Activated CD8-positive, alpha-beta T cell treated with anti-CD3 and anti-CD28 coated beads for 36 hours (primary cell): ENCODE data around the gene NFIL3. TPM values are rescaled to one million over a fixed set of nuclear protein-coding genes. Genes with fewer than 3 reads are reported as not detected.

Source experiments
- ATAC-seq: fragments of 200-7000 bp; cut with Tn5 transposase; one replicate; pipeline ENCODE4 v1.10.0; 2021; ENCODE audit warnings: mild to moderate bottlenecking, moderate library complexity
- CTCF ChIA-PET: fragments of 350-600 bp; sonication (Branson Sonifier 250); formaldehyde crosslinking; loops from one replicate; lab custom pipeline; 2021; ENCODE audit warnings: antibody characterized with exemption; lab: Charles Lee
- POLR2A ChIA-PET: fragments of 350-600 bp; sonication (Branson Sonifier 250); formaldehyde crosslinking; loops from one replicate; lab custom pipeline; 2021; ENCODE audit warnings: antibody characterized with exemption; lab: Charles Lee
- DNase-seq: peaks from one replicate; pipeline ENCODE4 v3.0.0-alpha.2; 2020
- H3K27ac Mint-ChIP-seq: one replicate; pipeline ENCODE4 v1.8.0; 2021; ENCODE audit warnings: mild to moderate bottlenecking, mixed read lengths
- H3K27me3 Mint-ChIP-seq: one replicate; pipeline ENCODE4 v1.8.0; 2021; ENCODE audit warnings: mixed read lengths
- H3K36me3 Mint-ChIP-seq: one replicate; pipeline ENCODE4 v1.8.0; 2021; ENCODE audit warnings: low read depth, mixed read lengths
- H3K4me1 Mint-ChIP-seq: one replicate; pipeline ENCODE4 v1.8.0; 2021; ENCODE audit warnings: low read depth, mixed read lengths
- H3K4me3 Mint-ChIP-seq: one replicate; pipeline ENCODE4 v1.8.0; 2021; ENCODE audit warnings: mild to moderate bottlenecking, moderate library complexity, mixed read lengths
- H3K9me3 Mint-ChIP-seq: one replicate; pipeline ENCODE4 v1.8.0; 2021; ENCODE audit warnings: mixed read lengths
- CTCF ChIP-seq: fragments of 200-600 bp; IDR thresholded peaks from one replicate; pipeline ENCODE4 v1.8.0; 2022; ENCODE audit warnings: antibody characterized with exemption, mild to moderate bottlenecking
- intact Hi-C: fragments of 100-400 bp; cut with micrococcal nuclease; formaldehyde crosslinking; loops from one replicate; pipeline ENCODE4 v1.10.0; 2022
- total RNA-seq, 2 experiments: library from RNA; stranded (reverse); gene quantifications; one replicate each; pipeline ENCODE4 v1.2.3, GENCODE V29; 2021

The NFIL3 gene
- total RNA-seq, 2 experiments from 2014 or later: 76.2 to 78.3 TPM

- intact Hi-C loops: no loop called here
- no peak for TF ChIP-seq CTCF
- ATAC-seq (no peak), DNase-seq (no peak)
- Mint-ChIP-seq H3K9me3 (no peaks in the 10 kb centered on the region), H3K4me3 (no peak overlapping the region), H3K27ac (no peak overlapping the region), H3K4me1 (no peaks in the 10 kb centered on the region), H3K36me3 (no peaks in the 10 kb centered on the region), H3K27me3 (peaks cover 13% of the 10 kb centered on the region)
- ChIA-PET CTCF (no interaction called here), POLR2A (no interaction called here)
Observed at GRCh38 chr9:91451431-91452270, 28.0 kb upstream of the NFIL3 start.

GRCh38 chr9:91445135-91445534 is 21.5 kb upstream of the NFIL3 start:
- Mint-ChIP-seq H3K27me3 (peaks cover 18% of the 10 kb centered on the region), H3K36me3 (peaks cover 2% of the 10 kb centered on the region), H3K4me3 (no peak overlapping the region), H3K9me3 (peaks cover 9% of the 10 kb centered on the region), H3K4me1 (no peaks in the 10 kb centered on the region), H3K27ac (no peak overlapping the region)
- POLR2A ChIA-PET: no interaction called here
- intact Hi-C loops: no loop called here
- DNase-seq (no peak), ATAC-seq (no peak)
- CTCF ChIA-PET: interaction anchor here (2.4 kb wide), 1 partner anchor 19 kb away, joined by 8 read pairs; no protein-coding TSS in a partner anchor
- no peak for TF ChIP-seq CTCF

- ChIA-PET CTCF (interaction anchor here (0.5 to 2.4 kb wide), 3 partner anchors 51 to 529 kb away, joined by 3 to 6 read pairs (median 3); no protein-coding TSS in a partner anchor), POLR2A (no interaction called here)
- no peak overlapping the region for H3K27ac Mint-ChIP-seq
- no peak overlapping the region for H3K4me3 Mint-ChIP-seq
- ATAC-seq (no peak), DNase-seq (no peak)
- H3K27me3 Mint-ChIP-seq: peaks cover 26% of the 10 kb centered on the region
- H3K9me3 Mint-ChIP-seq: peaks cover 9% of the 10 kb centered on the region
- H3K4me1 Mint-ChIP-seq: no peaks in the 10 kb centered on the region
- H3K36me3 Mint-ChIP-seq: peaks cover 2% of the 10 kb centered on the region
- TF ChIP-seq CTCF: no peak
- intact Hi-C loops: no loop called here
Observed at GRCh38 chr9:91443994-91444392, 20.4 kb upstream of the NFIL3 start.

- ChIA-PET CTCF (interaction anchor here (1.0 to 2.4 kb wide), 2 partner anchors 410 to 529 kb away, joined by 3 to 6 read pairs; no protein-coding TSS in a partner anchor), POLR2A (no interaction called here)
- TF ChIP-seq CTCF: no peak
- H3K36me3 Mint-ChIP-seq: peaks cover 2% of the 10 kb centered on the region
- no peak overlapping the region for H3K27ac Mint-ChIP-seq
- intact Hi-C loops: no loop called here
- DNase-seq (no peak), ATAC-seq (no peak)
- peaks cover 30% of the 10 kb centered on the region for H3K27me3 Mint-ChIP-seq
- H3K4me1 Mint-ChIP-seq: no peaks in the 10 kb centered on the region
- H3K9me3 Mint-ChIP-seq: peaks cover 9% of the 10 kb centered on the region
- H3K4me3 Mint-ChIP-seq: no peak overlapping the region
Observed at GRCh38 chr9:91443321-91443993, 19.8 kb upstream of the NFIL3 start.

- H3K4me3 Mint-ChIP-seq: no peak overlapping the region
- H3K9me3 Mint-ChIP-seq: no peaks in the 10 kb centered on the region
Observed at GRCh38 chr9:91436841-91437240, 13.2 kb upstream of the NFIL3 start.

More at GRCh38 chr9:91436841-91437240, 13.2 kb upstream of the NFIL3 start:
- DNase-seq: no peak
- ChIA-PET POLR2A (no interaction called here), CTCF (interaction anchor here (1.4 to 2.3 kb wide), 2 partner anchors 11 to 400 kb away, joined by 3 to 5 read pairs; no protein-coding TSS in a partner anchor)
- intact Hi-C loops: no loop called here
- TF ChIP-seq CTCF: no peak
- no peak for ATAC-seq
- Mint-ChIP-seq H3K27ac (no peak overlapping the region), H3K4me1 (peaks cover 3% of the 10 kb centered on the region), H3K27me3 (peaks cover 37% of the 10 kb centered on the region), H3K36me3 (no peaks in the 10 kb centered on the region)
